G401 (cell line): ENCODE data around the gene GAN. TPM values are rescaled to one million over a fixed set of nuclear protein-coding genes. Genes with fewer than 3 reads are reported as not detected.
A peak's percentile ranks its signal among the peaks of the same experiment; 100 is the strongest.

Source experiments
- DNase-seq: peaks from one replicate; pipeline ENCODE4 v3.0.0-alpha.2; 2015; ENCODE audit warnings: low spot score
- in situ Hi-C: cut with HindIII; loops from 2 replicates; pipeline ENCODE4 v1.10.0; 2016; ENCODE audit warnings: low sequenced_read_pairs, mixed read lengths
- total RNA-seq: library from RNA; depleted of rRNA; stranded (reverse); fragments of >200 nt; shearing (Covaris generic); gene quantifications from 2 replicates; pipeline ENCODE4 v1.2.3, GENCODE V29; 2014

The GAN gene
- total RNA-seq, 1 experiment from 2014 or later = 5.1 TPM

GRCh38 chr16:81293909-81294802, 20.6 kb upstream of the GAN start:
- in situ Hi-C loops = no loop called here
- no peak for DNase-seq

- DNase-seq = no peak
- in situ Hi-C loops = no loop called here
Measured at GRCh38 chr16:81296631-81297030, 18.1 kb upstream of the GAN start.

DNA sequence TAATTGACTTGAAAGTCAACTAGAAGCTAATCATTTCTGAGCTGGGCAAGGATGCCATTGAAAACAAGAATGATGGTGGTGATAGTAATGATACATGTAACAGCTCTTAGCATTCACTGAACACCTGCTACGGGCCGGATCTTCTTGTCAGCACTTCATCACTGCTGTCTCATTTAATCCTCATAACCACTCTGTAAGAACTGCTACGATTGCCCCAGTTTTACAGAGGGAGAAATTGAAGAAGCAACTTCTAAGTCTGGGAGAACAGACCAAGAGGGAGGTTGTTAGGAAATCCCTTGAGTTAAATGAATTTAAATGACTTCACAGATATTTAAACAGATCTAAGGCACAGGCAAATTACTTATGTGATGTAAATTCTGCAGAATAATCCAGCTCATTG, 7.0 kb upstream of the GAN start:
- in situ Hi-C loops = no loop called here
- no peak for DNase-seq

DNA sequence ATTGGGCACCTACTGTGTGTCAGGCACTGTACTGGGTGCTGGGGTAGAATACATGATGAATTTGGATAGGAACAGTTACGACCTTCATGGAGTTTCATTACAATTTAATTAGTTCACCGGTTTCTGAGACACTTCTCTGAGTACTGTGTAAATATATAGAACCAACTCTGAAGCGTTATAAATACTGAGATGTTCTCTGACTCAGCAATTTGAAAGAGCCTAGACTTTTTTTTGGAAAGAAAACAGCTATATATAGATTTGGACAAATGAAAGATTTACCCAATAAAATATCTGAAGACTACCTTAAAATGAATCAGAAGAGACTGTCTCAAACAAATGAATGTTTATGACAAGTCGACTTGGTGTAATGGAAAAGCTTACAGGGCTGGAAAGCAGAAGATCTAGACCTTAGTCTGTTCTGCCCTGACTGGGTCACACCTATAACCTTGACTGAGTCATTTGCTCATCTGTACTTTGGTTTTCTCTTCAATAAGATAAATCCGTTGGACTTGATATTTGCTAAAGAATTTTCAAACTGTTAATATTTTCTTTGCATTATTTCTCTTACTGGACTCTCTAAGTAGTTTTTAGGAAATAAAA, 4.6 kb upstream of the GAN start:
- in situ Hi-C loops = no loop called here
- DNase-seq = no peak

DNA sequence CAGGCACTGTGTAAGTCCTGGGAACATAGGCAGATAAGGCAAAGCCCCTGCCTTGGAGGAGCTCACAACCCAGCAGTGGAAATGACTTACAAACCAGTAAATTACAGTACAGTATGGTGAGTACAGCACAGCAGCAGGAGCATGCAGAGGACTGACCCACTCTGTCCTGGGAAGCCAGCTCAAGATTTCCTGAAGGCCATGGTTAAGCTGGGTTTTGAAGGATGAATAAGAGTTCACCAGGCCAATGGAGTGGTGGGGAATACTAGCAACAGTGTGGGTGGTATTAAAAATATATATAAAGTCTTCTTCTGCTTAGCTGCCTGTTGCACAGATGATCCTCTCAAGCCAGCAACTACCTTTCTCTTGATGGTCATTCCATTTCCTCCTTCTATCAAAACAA, 3.0 kb upstream of the GAN start:
- no peak for DNase-seq
- in situ Hi-C loops = no loop called here

- DNase-seq = no peak
- in situ Hi-C loops = no loop called here
Measured at GRCh38 chr16:81313701-81314602, 810 bp upstream of the GAN start.

GRCh38 chr16:81315271-81316175, 761 bp downstream of the GAN start:
- in situ Hi-C loops = no loop called here
- DNase-seq = peak; percentile 27

DNA sequence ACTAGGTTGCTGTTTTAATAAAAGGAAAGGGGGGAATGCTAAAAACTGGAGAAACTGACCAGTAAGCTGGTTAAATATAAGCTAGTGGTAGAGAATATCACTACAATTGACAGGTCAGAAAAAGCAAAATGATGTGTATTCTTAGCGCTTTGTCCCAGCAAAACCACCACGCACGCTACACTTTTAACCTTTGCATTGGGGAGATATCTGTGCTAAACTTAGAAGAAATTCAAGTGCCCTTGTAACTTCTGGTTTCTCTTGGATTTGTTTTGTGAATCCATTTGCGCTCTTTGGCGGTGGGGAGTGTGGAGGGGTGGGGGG, 1.4 kb downstream of the GAN start:
- in situ Hi-C loops = no loop called here

DNA sequence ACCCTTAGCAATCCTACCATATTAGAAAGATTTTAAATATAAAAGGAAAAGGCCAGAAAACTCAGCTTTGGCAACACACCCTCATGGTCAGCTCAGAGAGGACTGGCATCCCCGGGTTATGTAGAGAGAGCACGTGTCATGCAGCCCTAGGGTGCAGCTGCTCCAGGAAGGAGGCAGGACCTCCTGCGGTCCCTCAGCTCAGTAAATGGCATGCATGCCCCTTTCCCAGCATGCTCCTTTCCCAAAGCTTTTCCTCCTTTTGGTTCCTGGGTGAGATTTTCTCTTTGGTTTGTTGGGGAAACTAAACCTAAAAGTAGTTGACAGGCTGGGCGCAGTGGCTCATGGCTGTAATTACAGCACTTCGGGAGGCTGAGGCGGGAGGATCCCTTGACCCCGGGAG, 3.9 kb downstream of the GAN start:
- DNase-seq = no peak
- in situ Hi-C loops = no loop called here

More for the DNA sequence above, 1.4 kb downstream of the GAN start:
- DNase-seq = no peak

- in situ Hi-C loops = no loop called here
- DNase-seq = no peak
Measured at GRCh38 chr16:81319221-81319912, 4.6 kb downstream of the GAN start.

- in situ Hi-C loops = no loop called here
- DNase-seq = no peak
Measured at GRCh38 chr16:81321039-81321438, 6.3 kb downstream of the GAN start.

DNA sequence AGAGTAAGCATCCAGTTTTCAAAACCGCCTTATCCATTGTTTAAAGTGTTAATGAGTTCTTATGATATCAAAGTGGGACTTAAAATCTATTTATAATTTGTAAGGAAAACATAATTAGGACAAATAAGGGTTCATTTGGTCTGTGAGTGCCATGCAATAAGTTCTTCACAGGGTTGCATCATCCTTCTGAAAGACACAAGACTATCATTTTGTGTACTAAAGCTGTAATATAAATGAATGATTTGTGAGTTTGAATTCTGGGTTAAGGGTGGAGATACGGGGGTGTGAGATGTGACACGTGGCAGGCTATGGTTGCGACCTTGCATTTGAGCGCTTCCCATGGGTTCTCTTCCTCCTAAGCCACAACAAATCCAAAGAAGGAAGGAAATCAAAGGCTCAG, 6.8 kb downstream of the GAN start:
- in situ Hi-C loops = no loop called here
- no peak for DNase-seq

DNA sequence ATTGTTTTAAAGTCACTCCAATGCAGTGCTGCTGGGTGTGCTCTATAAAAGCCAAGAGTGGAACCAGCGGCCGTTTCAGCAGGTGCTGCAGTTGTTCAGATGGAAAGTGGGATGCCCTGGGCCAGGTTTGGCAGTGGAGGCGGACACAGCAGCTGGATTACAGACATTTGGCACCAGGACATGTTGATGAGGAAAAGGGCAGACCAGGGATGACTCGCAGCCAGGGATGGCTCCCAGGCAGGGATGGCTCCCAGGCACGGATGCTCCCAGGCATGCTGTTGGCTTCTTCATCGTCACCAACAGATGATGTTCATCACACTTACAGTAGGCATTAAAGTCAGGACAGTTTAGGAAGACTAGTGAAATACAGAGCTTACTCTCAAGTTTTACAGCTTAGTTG, 10.0 kb downstream of the GAN start:
- DNase-seq = no peak

GRCh38 chr16:81327011-81327410, 12.2 kb downstream of the GAN start:
- in situ Hi-C loops = no loop called here
- peak; percentile 19 for DNase-seq

More for the DNA sequence above, 10.0 kb downstream of the GAN start:
- in situ Hi-C loops = no loop called here

DNA sequence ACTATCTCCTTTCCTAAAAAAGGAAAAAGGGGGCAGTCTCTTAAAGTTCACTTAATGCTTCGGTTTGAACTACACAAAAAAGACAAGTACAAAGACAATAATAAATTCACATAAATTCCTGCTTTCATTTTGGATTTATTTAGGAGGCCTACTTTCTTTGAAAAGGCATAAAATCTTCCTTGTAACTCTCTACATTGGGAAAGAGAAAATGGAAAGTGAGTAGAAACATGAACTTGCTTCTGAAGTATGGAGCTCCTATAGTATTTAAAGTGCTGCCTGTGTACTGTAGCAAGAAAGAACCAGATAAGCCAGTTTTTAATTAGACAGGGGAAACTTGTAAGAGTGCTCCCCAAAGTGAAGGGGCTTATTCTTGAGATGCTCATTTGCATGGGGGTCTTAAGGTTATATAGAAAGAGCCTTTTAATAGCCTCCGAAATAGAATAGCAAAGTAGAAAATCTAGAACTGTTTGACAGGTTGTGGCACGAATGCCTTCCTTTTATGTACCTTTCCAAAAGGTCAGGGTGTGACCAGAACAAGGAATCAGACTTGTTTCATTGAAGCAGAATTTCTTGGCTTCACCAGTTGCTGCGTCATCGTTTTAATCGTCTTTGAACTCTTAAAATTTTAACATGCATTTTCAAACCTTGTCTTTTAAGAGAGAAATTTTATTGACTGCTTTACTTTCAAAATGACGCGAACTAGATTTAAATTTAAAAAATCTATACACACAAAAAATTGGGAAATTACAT, 12.9 kb downstream of the GAN start:
- in situ Hi-C loops = no loop called here
- no peak for DNase-seq

DNA sequence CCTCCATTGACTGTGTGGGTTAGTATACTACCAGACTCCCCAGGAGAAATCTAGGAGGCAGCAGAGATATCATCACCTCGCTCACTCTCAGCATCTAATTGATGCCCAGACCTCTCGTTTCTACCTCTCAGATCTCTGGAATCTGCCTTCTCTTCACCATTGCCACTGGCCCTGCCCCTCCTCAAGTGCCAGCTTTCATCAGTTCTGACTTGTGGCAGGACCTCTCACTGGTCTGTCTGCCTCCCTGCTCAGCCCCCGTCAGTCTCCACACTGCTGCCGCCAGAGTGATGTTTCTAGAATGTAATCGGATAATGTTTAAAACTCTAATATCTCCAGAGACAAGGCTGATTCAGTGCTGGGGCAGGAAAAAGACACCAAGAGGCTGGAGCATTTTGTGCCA, 15.2 kb downstream of the GAN start:
- in situ Hi-C loops = no loop called here
- DNase-seq = no peak

DNA sequence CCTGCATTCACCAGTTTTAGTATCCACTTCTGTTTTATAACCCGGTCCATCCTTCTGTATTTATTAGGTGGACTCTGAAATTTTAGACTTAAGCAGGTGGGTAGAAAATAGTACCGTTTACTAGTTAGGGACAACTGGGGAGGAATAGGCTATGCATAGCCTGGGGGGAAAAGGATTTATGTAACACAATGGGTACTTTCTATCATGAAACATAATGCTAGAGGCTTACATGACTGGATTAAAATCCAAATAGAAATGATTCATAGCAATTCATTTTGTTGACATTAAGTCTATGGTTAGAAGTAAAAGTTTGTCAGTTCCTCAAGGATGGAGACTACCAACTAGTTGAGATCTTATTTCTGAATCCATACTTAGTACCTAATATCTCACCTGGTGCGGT, 18.6 kb downstream of the GAN start:
- in situ Hi-C loops = no loop called here
- DNase-seq = no peak

GRCh38 chr16:81335669-81336068, 20.9 kb downstream of the GAN start:
- in situ Hi-C loops = no loop called here

More at GRCh38 chr16:81335669-81336068, 20.9 kb downstream of the GAN start:
- no peak for DNase-seq
